ENCODE data around the gene NKD1. TPM values are rescaled to one million over a fixed set of nuclear protein-coding genes. Genes with fewer than 3 reads are reported as not detected.

The NKD1 gene
- total and polyA plus RNA-seq, 8 donors = 0.44 to 284 (median 2.1) TPM

GRCh38 chr16:50509521-50510341, 38.5 kb upstream of the NKD1 start:
- 59 to 67% (median 62%) methylated on average over 10 of the region's 10 CpGs for WGBS, 5 donors
- Histone ChIP-seq H3K4me1 (no peaks in the 10 kb centered on the region), H3K36me3 (no peaks in the 10 kb centered on the region), H3K27me3 (no peaks in the 10 kb centered on the region), H3K9me3 (peaks cover 0 to 4% (median 0%) of the 10 kb centered on the region in 4 donors), H3K27ac (no peak overlapping the region), H3K4me3 (no peak overlapping the region)
- TF ChIP-seq CTCF (IDR thresholded peaks at IDR 0.05) = peak in 5 of 7 experiments; percentile 20 to 56 (median 33)
- TF ChIP-seq POLR2AphosphoS5 (IDR thresholded peaks at IDR 0.05) = no peak
- intact Hi-C loops (cut with DNase I; ENCODE audit: low total_unique reads) = no loop called here
- peak; percentile 14 to 31 for DNase-seq

- H3K27ac ChIP-seq = no peak overlapping the region
- H3K4me1 ChIP-seq = no peaks in the 10 kb centered on the region
- DNase-seq = no peak
- no peak overlapping the region for H3K4me3 ChIP-seq
- H3K36me3 ChIP-seq = no peaks in the 10 kb centered on the region
- intact Hi-C loops (cut with DNase I; ENCODE audit: low total_unique reads) = no loop called here
- WGBS, 5 donors = 84 to 97% (median 92%) methylated on average over 1 of the region's 1 CpG
- no peak for TF ChIP-seq POLR2AphosphoS5 (IDR thresholded peaks at IDR 0.05)
- TF ChIP-seq CTCF (IDR thresholded peaks at IDR 0.05) = no peak
- TF ChIP-seq EP300 (IDR thresholded peaks at IDR 0.05) = no peak
- no peak for TF ChIP-seq POLR2A (IDR thresholded peaks at IDR 0.05)
- H3K27me3 ChIP-seq = no peaks in the 10 kb centered on the region
- peaks cover 0 to 26% (median 13%) of the 10 kb centered on the region in 4 donors for H3K9me3 ChIP-seq
Measured at GRCh38 chr16:50515218-50515617, 33.0 kb upstream of the NKD1 start.

GRCh38 chr16:50516401-50516800, 31.8 kb upstream of the NKD1 start:
- intact Hi-C loops (cut with DNase I; ENCODE audit: low total_unique reads) = no loop called here
- Histone ChIP-seq H3K4me1 (no peaks in the 10 kb centered on the region), H3K9me3 (peaks cover 0 to 26% (median 13%) of the 10 kb centered on the region in 4 donors), H3K4me3 (no peak overlapping the region), H3K36me3 (no peaks in the 10 kb centered on the region), H3K27ac (no peak overlapping the region), H3K27me3 (peaks cover 0 to 3% (median 0%) of the 10 kb centered on the region in 3 donors)
- TF ChIP-seq POLR2A (IDR thresholded peaks at IDR 0.05) (no peak), CTCF (IDR thresholded peaks at IDR 0.05) (no peak), EP300 (IDR thresholded peaks at IDR 0.05) (no peak), POLR2AphosphoS5 (IDR thresholded peaks at IDR 0.05) (no peak)
- DNase-seq = no peak

- peaks cover 0 to 8% (median 4%) of the 10 kb centered on the region in 3 donors for H3K27me3 ChIP-seq
- H3K4me1 ChIP-seq = no peaks in the 10 kb centered on the region
- intact Hi-C loops (cut with DNase I; ENCODE audit: low total_unique reads) = no loop called here
- H3K9me3 ChIP-seq = peaks cover 0 to 26% (median 13%) of the 10 kb centered on the region in 4 donors
- TF ChIP-seq POLR2A (IDR thresholded peaks at IDR 0.05) (no peak), EP300 (IDR thresholded peaks at IDR 0.05) (no peak), POLR2AphosphoS5 (IDR thresholded peaks at IDR 0.05) (no peak)
- DNase-seq = no peak
- WGBS, 5 donors = 88 to 95% (median 92%) methylated on average over 1 of the region's 1 CpG
- H3K27ac ChIP-seq = no peak overlapping the region
- no peaks in the 10 kb centered on the region for H3K36me3 ChIP-seq
- H3K4me3 ChIP-seq = no peak overlapping the region
Measured at GRCh38 chr16:50516890-50517289, 31.3 kb upstream of the NKD1 start.

Measured in stomach (tissue), 9 donors.